HCEC 1CT (cell line): ENCODE results near the gene TMEM147.

ENCODE experiments used
- DNase-seq: peaks from one replicate; pipeline ENCODE4 v3.0.0-alpha.2; 2017

TMEM147 gene

GRCh38 chr19:35521124-35521743, 24.2 kb upstream of the TMEM147 start:
- no peak for DNase-seq

GRCh38 chr19:35522745-35523327, 22.6 kb upstream of the TMEM147 start:
- no peak for DNase-seq

- no peak for DNase-seq
Observed at GRCh38 chr19:35524181-35524837, 21.1 kb upstream of the TMEM147 start.

GRCh38 chr19:35525873-35526272, 19.6 kb upstream of the TMEM147 start:
- no peak for DNase-seq

GRCh38 chr19:35528218-35529038, 17.0 kb upstream of the TMEM147 start, which contains the start of gene SBSN:
Gene SBSN (minus strand): TSS chr19:35528311. CDS start chr19:35528281, 30 bp downstream.
- peak; percentile 80 for DNase-seq

- no peak for DNase-seq
Observed at GRCh38 chr19:35529241-35530218, 15.9 kb upstream of the TMEM147 start.

GRCh38 chr19:35531291-35531690, 14.1 kb upstream of the TMEM147 start:
- no peak for DNase-seq

- no peak for DNase-seq
Observed at GRCh38 chr19:35533201-35533821, 12.1 kb upstream of the TMEM147 start, which contains the start of gene GAPDHS. Gene GAPDHS (plus strand): TSS chr19:35533456. CDS start chr19:35533528, 72 bp downstream.

- peak; percentile 23 for DNase-seq
Observed at GRCh38 chr19:35533822-35534392, 11.5 kb upstream of the TMEM147 start.

GRCh38 chr19:35534803-35535480, 10.5 kb upstream of the TMEM147 start:
- DNase-seq: no peak

GRCh38 chr19:35539314-35539713, 6.1 kb upstream of the TMEM147 start:
- no peak for DNase-seq

GRCh38 chr19:35539850-35540249, 5.6 kb upstream of the TMEM147 start:
- no peak for DNase-seq

GRCh38 chr19:35540356-35540927, 5.0 kb upstream of the TMEM147 start:
- DNase-seq: no peak

GRCh38 chr19:35542209-35542608, 3.2 kb upstream of the TMEM147 start:
- DNase-seq: no peak

- no peak for DNase-seq
Observed at GRCh38 chr19:35543280-35544109, 1.9 kb upstream of the TMEM147 start.

- no peak for DNase-seq
Observed at GRCh38 chr19:35544110-35544802, 1.2 kb upstream of the TMEM147 start.

GRCh38 chr19:35545855-35546381, 492 bp downstream of the TMEM147 start:
- DNase-seq: no peak

- no peak for DNase-seq
Observed at GRCh38 chr19:35546532-35546931, 1.1 kb downstream of the TMEM147 start.
